OCI-LY1 (cell line): ENCODE data around the gene LRRC71.

ENCODE experiments used
- H2AFZ ChIP-seq: fragments of 200-600 bp; sonication (generic), shearing (Covaris generic); 2 replicates; pipeline ENCODE4 v1.6.0; 2014; ENCODE audit warnings: antibody characterized with exemption, mild to moderate bottlenecking, low read length
- H3F3A ChIP-seq: fragments of 200-600 bp; sonication (generic), shearing (Covaris generic); 2 replicates; pipeline ENCODE4 v1.6.0; 2014; ENCODE audit warnings: mild to moderate bottlenecking, antibody characterized with exemption, low read length, moderate library complexity; ENCODE audit not compliant: insufficient read depth
- H3K27ac ChIP-seq: fragments of 200-600 bp; sonication (generic); 2 replicates; pipeline ENCODE4 v1.5.1; 2014; ENCODE audit warnings: low read length, mixed run types, mild to moderate bottlenecking, low read depth; ENCODE audit not compliant: poor library complexity, severe bottlenecking
- H3K27me3 ChIP-seq: fragments of 200-600 bp; sonication (generic); 2 replicates; pipeline ENCODE4 v1.6.0; 2014; ENCODE audit warnings: antibody characterized with exemption, mild to moderate bottlenecking, low read length, moderate library complexity; ENCODE audit not compliant: insufficient read depth
- H3K36me3 ChIP-seq: fragments of 200-600 bp; sonication (generic); 2 replicates; pipeline ENCODE4 v1.6.1; 2014; ENCODE audit warnings: mild to moderate bottlenecking, antibody characterized with exemption, low read length, moderate library complexity, mixed read lengths; ENCODE audit not compliant: insufficient read depth
- H3K4me1 ChIP-seq: fragments of 200-600 bp; sonication (generic); 2 replicates; pipeline ENCODE4 v1.5.1; 2014; ENCODE audit warnings: mild to moderate bottlenecking, low read length, moderate library complexity; ENCODE audit not compliant: insufficient read depth, severe bottlenecking
- H3K4me2 ChIP-seq: fragments of 200-600 bp; sonication (generic), shearing (Covaris generic); 2 replicates; pipeline ENCODE4 v1.6.1; 2014; ENCODE audit warnings: low read length
- H3K4me3 ChIP-seq: fragments of 200-600 bp; sonication (generic); 2 replicates; pipeline ENCODE4 v1.5.1; 2014; ENCODE audit warnings: low read length, low read depth, mild to moderate bottlenecking, mixed read lengths; ENCODE audit not compliant: poor library complexity, severe bottlenecking
- H3K79me2 ChIP-seq: fragments of 200-600 bp; shearing (Covaris generic); 2 replicates; pipeline ENCODE4 v1.6.1; 2016; ENCODE audit warnings: mixed run types, low read length, mixed read lengths; ENCODE audit not compliant: insufficient read depth
- H3K9ac ChIP-seq: fragments of 200-600 bp; sonication (generic), shearing (Covaris generic); 2 replicates; pipeline ENCODE4 v1.6.1; 2014; ENCODE audit warnings: mild to moderate bottlenecking, low read length, mixed read lengths
- H3K9me2 ChIP-seq: fragments of 200-600 bp; sonication (generic), shearing (Covaris generic); 2 replicates; pipeline ENCODE4 v1.6.1; 2014; ENCODE audit warnings: low read depth, mild to moderate bottlenecking, low read length, mixed read lengths
- H3K9me3 ChIP-seq: fragments of 200-600 bp; shearing (Covaris generic); 2 replicates; pipeline ENCODE4 v1.6.1; 2014; ENCODE audit warnings: low read length, mixed read lengths
- H4K20me1 ChIP-seq: fragments of 200-600 bp; sonication (generic), shearing (Covaris generic); 2 replicates; pipeline ENCODE4 v1.6.0; 2016; ENCODE audit warnings: mild to moderate bottlenecking, low read length; ENCODE audit not compliant: insufficient read depth
- EZH2 ChIP-seq: fragments of 200-600 bp; sonication (generic), shearing (Covaris generic); IDR thresholded peaks from 2 replicates; pipeline ENCODE4 v1.8.0; 2017; ENCODE audit warnings: borderline replicate concordance, mixed run types, mild to moderate bottlenecking, antibody characterized with exemption, low read length, moderate library complexity, mixed read lengths
- TF ChIP-seq, protein P1 (sequence below): fragments of 200-600 bp; sonication (generic), shearing (Covaris generic); IDR thresholded peaks from 2 replicates; pipeline ENCODE4 v1.5.1; 2017; ENCODE audit warnings: mild to moderate bottlenecking, antibody characterized with exemption, low read length, moderate library complexity, mixed read lengths

LRRC71 gene

GRCh38 chr1:156883919-156884318 lies 36.5 kb upstream of the LRRC71 start:
- Histone ChIP-seq H3K36me3 (no peaks in the 10 kb centered on the region), H3K27me3 (0 out of 2 replicates have a peak, but pooled peaks cover 7% of the 10 kb centered on the region), H4K20me1 (no peaks in the 10 kb centered on the region), H3K4me3 (no peak overlapping the region), H3K27ac (no peak overlapping the region), H2AFZ (no peak overlapping the region), H3K9me3 (no peaks in the 10 kb centered on the region), H3F3A (no peaks in the 10 kb centered on the region), H3K9ac (no peak overlapping the region), H3K9me2 (no peaks in the 10 kb centered on the region), H3K79me2 (no peaks in the 10 kb centered on the region), H3K4me1 (no peaks in the 10 kb centered on the region), H3K4me2 (no peak overlapping the region)
- TF ChIP-seq, protein P1, sequence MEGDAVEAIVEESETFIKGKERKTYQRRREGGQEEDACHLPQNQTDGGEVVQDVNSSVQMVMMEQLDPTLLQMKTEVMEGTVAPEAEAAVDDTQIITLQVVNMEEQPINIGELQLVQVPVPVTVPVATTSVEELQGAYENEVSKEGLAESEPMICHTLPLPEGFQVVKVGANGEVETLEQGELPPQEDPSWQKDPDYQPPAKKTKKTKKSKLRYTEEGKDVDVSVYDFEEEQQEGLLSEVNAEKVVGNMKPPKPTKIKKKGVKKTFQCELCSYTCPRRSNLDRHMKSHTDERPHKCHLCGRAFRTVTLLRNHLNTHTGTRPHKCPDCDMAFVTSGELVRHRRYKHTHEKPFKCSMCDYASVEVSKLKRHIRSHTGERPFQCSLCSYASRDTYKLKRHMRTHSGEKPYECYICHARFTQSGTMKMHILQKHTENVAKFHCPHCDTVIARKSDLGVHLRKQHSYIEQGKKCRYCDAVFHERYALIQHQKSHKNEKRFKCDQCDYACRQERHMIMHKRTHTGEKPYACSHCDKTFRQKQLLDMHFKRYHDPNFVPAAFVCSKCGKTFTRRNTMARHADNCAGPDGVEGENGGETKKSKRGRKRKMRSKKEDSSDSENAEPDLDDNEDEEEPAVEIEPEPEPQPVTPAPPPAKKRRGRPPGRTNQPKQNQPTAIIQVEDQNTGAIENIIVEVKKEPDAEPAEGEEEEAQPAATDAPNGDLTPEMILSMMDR = no peak
- TF ChIP-seq EZH2 = no peak

DNA sequence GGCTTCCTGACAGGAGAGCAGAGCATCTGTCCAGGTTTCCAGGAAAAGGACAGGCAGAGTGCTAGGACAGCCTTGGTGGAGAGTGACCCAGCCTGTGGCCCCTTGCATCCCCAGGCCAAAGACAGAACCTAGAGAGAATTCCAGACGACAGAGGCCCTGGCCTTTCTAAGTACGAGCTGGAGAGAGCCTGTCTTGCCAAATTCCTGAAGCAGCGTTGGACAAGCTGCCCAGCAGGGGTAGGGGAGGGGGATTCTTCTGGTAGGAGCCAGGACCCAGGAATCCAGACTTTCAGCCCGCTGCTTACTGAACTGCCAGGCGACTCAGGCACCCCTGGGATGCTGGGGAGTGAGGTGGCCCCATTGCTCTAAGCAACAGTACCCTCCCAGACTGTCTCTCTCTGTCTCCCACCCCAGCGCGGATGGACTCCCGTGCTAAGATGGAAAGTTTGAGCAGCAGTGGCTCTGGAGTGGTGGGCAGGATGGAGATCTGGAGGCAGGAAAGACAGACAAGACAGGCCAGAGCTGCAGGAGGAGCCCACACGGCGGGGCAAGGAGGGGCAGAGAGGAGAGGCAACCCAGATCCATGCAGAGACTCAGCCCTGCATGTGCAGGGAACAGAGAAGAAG lies 35.8 kb upstream of the LRRC71 start:
- Histone ChIP-seq H3K4me1 (no peaks in the 10 kb centered on the region), H3F3A (no peaks in the 10 kb centered on the region), H3K4me3 (no peak overlapping the region), H3K4me2 (no peak overlapping the region), H3K79me2 (no peaks in the 10 kb centered on the region), H3K27ac (no peak overlapping the region), H3K9ac (no peak overlapping the region), H4K20me1 (no peaks in the 10 kb centered on the region), H3K9me3 (no peaks in the 10 kb centered on the region), H2AFZ (no peak overlapping the region), H3K9me2 (no peaks in the 10 kb centered on the region), H3K27me3 (0 out of 2 replicates have a peak, but pooled peaks cover 7% of the 10 kb centered on the region), H3K36me3 (no peaks in the 10 kb centered on the region)
- TF ChIP-seq EZH2 = no peak
- TF ChIP-seq, protein P1 = no peak

GRCh38 chr1:156885314-156885713 lies 35.1 kb upstream of the LRRC71 start:
- Histone ChIP-seq H3K4me2 (no peak overlapping the region), H3K4me3 (no peak overlapping the region), H3K79me2 (no peaks in the 10 kb centered on the region), H3K9me2 (no peaks in the 10 kb centered on the region), H4K20me1 (no peaks in the 10 kb centered on the region), H3K4me1 (no peaks in the 10 kb centered on the region), H3K27ac (no peak overlapping the region), H3K9ac (no peak overlapping the region), H3K9me3 (no peaks in the 10 kb centered on the region), H3K36me3 (no peaks in the 10 kb centered on the region), H3F3A (no peaks in the 10 kb centered on the region), H2AFZ (no peak overlapping the region), H3K27me3 (0 out of 2 replicates have a peak, but pooled peaks cover 7% of the 10 kb centered on the region)
- TF ChIP-seq, protein P1 = no peak
- no peak for TF ChIP-seq EZH2
